ENCODE data around the gene GAA. TPM values are rescaled to one million over a fixed set of nuclear protein-coding genes. Genes with fewer than 3 reads are reported as not detected.
A peak's percentile ranks its signal among the peaks of the same experiment; 100 is the strongest.

Gene GAA
- polyA plus RNA-seq, 1 experiment, result 3.8 TPM

- ChIA-PET CTCF (no interaction called here), POLR2A (no interaction called here)
- Histone ChIP-seq H3K27me3 (ENCODE audit: control insufficient read depth, insufficient read depth, low read length) (no peaks in the 10 kb centered on the region), H3K27ac (ENCODE audit: low read depth, low read length) (no peak overlapping the region), H3K4me3 (ENCODE audit: low read depth, low read length) (no peak overlapping the region), H3K9me3 (ENCODE audit: control insufficient read depth, insufficient read depth, low read length) (peaks cover 5% of the 10 kb centered on the region; the same call in 1 of the 2 replicates)
- no peak for DNase-seq (ENCODE audit: low read depth, low spot score)
- TF ChIP-seq CTCF (IDR thresholded peaks at IDR 0.05; ENCODE audit: low read depth, low read length), result no peak
Measured at GRCh38 chr17:80065478-80066170, 35.8 kb upstream of the GAA start.

GRCh38 chr17:80067393-80067986, 33.9 kb upstream of the GAA start:
- no peak for TF ChIP-seq CTCF (IDR thresholded peaks at IDR 0.05; ENCODE audit: low read depth, low read length)
- CTCF ChIA-PET, result interaction anchor here (0.8 kb wide), 1 partner anchor 34 kb away, joined by 3 read pairs; the partner anchor contains the start of gene GAA
- no peak for DNase-seq (ENCODE audit: low read depth, low spot score)
- Histone ChIP-seq H3K27me3 (ENCODE audit: control insufficient read depth, insufficient read depth, low read length) (no peaks in the 10 kb centered on the region), H3K27ac (ENCODE audit: low read depth, low read length) (no peak overlapping the region), H3K4me3 (ENCODE audit: low read depth, low read length) (no peak overlapping the region), H3K9me3 (ENCODE audit: control insufficient read depth, insufficient read depth, low read length) (peaks cover 5% of the 10 kb centered on the region; the same call in 1 of the 2 replicates)
- POLR2A ChIA-PET, result no interaction called here

- DNase-seq (ENCODE audit: low read depth, low spot score), result peak; percentile 33
- H3K27ac ChIP-seq (ENCODE audit: low read depth, low read length), result peak overlapping the region; percentile 48
- POLR2A ChIA-PET, result no interaction called here
- no peak overlapping the region for H3K4me3 ChIP-seq (ENCODE audit: low read depth, low read length)
- no peak for TF ChIP-seq CTCF (IDR thresholded peaks at IDR 0.05; ENCODE audit: low read depth, low read length)
- H3K27me3 ChIP-seq (ENCODE audit: control insufficient read depth, insufficient read depth, low read length), result no peaks in the 10 kb centered on the region
- CTCF ChIA-PET, result interaction anchor here (1.3 to 1.5 kb wide), 2 partner anchors 13 to 14 kb away, joined by 3 to 4 read pairs; no protein-coding TSS in a partner anchor
- peaks cover 5% of the 10 kb centered on the region; the same call in 1 of the 2 replicates for H3K9me3 ChIP-seq (ENCODE audit: control insufficient read depth, insufficient read depth, low read length)
Measured at GRCh38 chr17:80068301-80069222, 32.8 kb upstream of the GAA start.

- POLR2A ChIA-PET, result no interaction called here
- CTCF ChIA-PET, result interaction anchor here (1.3 to 2.0 kb wide), 2 partner anchors 12 to 31 kb away, joined by 4 to 6 read pairs; partner anchors contain the start of gene GAA
- no peak overlapping the region for H3K4me3 ChIP-seq (ENCODE audit: low read depth, low read length)
- no peaks in the 10 kb centered on the region for H3K27me3 ChIP-seq (ENCODE audit: control insufficient read depth, insufficient read depth, low read length)
- no peak for TF ChIP-seq CTCF (IDR thresholded peaks at IDR 0.05; ENCODE audit: low read depth, low read length)
- no peaks in the 10 kb centered on the region for H3K9me3 ChIP-seq (ENCODE audit: control insufficient read depth, insufficient read depth, low read length)
- no peak for DNase-seq (ENCODE audit: low read depth, low spot score)
- H3K27ac ChIP-seq (ENCODE audit: low read depth, low read length), result no peak overlapping the region
Measured at GRCh38 chr17:80070375-80071115, 30.8 kb upstream of the GAA start.

Measured in AG04450 (cell line).